MM.1S (cell line): ENCODE results near the gene NAP1L5.

Experiments
- DNase-seq: peaks from one replicate; pipeline ENCODE4 v3.0.0-alpha.2; 2015
- H2AFZ ChIP-seq: fragments of 300-600 bp; sonication (generic); 2 replicates; pipeline ENCODE4 v1.6.0; 2016; ENCODE audit warnings: antibody characterized with exemption, low read length
- H3F3A ChIP-seq: fragments of 300-600 bp; sonication (generic); 2 replicates; pipeline ENCODE4 v1.6.1; 2016; ENCODE audit warnings: mild to moderate bottlenecking, antibody characterized with exemption, low read length, moderate library complexity, mixed read lengths; ENCODE audit not compliant: insufficient read depth
- H3K27ac ChIP-seq: fragments of 300-600 bp; sonication (generic); 2 replicates; pipeline ENCODE4 v1.5.1; 2016; ENCODE audit warnings: mild to moderate bottlenecking, low read length
- H3K27me3 ChIP-seq: fragments of 300-600 bp; sonication (generic); replicated peaks from 2 replicates; pipeline ENCODE4 v1.6.0; 2016; ENCODE audit warnings: low read length; ENCODE audit not compliant: insufficient read depth
- H3K36me3 ChIP-seq: fragments of 300-600 bp; sonication (generic); replicated peaks from 2 replicates; pipeline ENCODE4 v1.6.1; 2016; ENCODE audit warnings: mild to moderate bottlenecking, low read length, mixed read lengths; ENCODE audit not compliant: insufficient read depth
- H3K4me1 ChIP-seq: fragments of 300-600 bp; sonication (generic); 2 replicates; pipeline ENCODE4 v1.6.1; 2016; ENCODE audit warnings: low read length, mixed read lengths
- H3K4me2 ChIP-seq: fragments of 300-600 bp; sonication (generic); 2 replicates; pipeline ENCODE4 v1.6.0; 2016; ENCODE audit warnings: low read depth, low read length
- H3K4me3 ChIP-seq: fragments of 300-600 bp; sonication (generic); 2 replicates; pipeline ENCODE4 v1.5.1; 2016; ENCODE audit warnings: low read length, mixed read lengths
- H3K79me2 ChIP-seq: fragments of 300-600 bp; sonication (generic); 2 replicates; pipeline ENCODE4 v1.6.1; 2016; ENCODE audit warnings: mixed run types, low read length, mixed read lengths
- H3K9ac ChIP-seq: fragments of 300-600 bp; sonication (generic); 2 replicates; pipeline ENCODE4 v1.6.1; 2016; ENCODE audit warnings: low read length, mixed read lengths
- H3K9me2 ChIP-seq: fragments of 300-600 bp; sonication (generic); replicated peaks from 2 replicates; pipeline ENCODE4 v1.6.1; 2016; ENCODE audit warnings: mild to moderate bottlenecking, low read length, mixed read lengths; ENCODE audit not compliant: insufficient read depth
- H3K9me3 ChIP-seq: fragments of 300-600 bp; sonication (generic); replicated peaks from 2 replicates; pipeline ENCODE4 v1.6.1; 2016; ENCODE audit warnings: mild to moderate bottlenecking, low read length, mixed read lengths; ENCODE audit not compliant: insufficient read depth
- H4K20me1 ChIP-seq: fragments of 300-600 bp; sonication (generic); 2 replicates; pipeline ENCODE4 v1.6.1; 2016; ENCODE audit warnings: mild to moderate bottlenecking, low read length, moderate library complexity, mixed read lengths; ENCODE audit not compliant: insufficient read depth
- EZH2 ChIP-seq: fragments of 300-600 bp; sonication (generic); optimal IDR thresholded peaks from 2 replicates; pipeline ENCODE3; 2017; ENCODE audit warnings: low read depth, mild to moderate bottlenecking, antibody characterized with exemption, low read length, mixed read lengths
- EZH2phosphoT487 ChIP-seq: fragments of 300-600 bp; sonication (generic); IDR thresholded peaks from 2 replicates; pipeline ENCODE4 v1.6.1; 2018; ENCODE audit warnings: antibody characterized with exemption, low read length
- TF ChIP-seq, protein P1 (sequence below): fragments of 300-600 bp; sonication (generic); IDR thresholded peaks from 2 replicates; pipeline ENCODE4 v1.5.1; 2016; ENCODE audit warnings: antibody characterized with exemption, low read length, mixed read lengths

Gene NAP1L5

GRCh38 chr4:88673886-88674285 is 23.7 kb downstream of the NAP1L5 start:
- TF ChIP-seq EZH2 = no peak
- TF ChIP-seq EZH2phosphoT487 = no peak
- TF ChIP-seq, protein P1, sequence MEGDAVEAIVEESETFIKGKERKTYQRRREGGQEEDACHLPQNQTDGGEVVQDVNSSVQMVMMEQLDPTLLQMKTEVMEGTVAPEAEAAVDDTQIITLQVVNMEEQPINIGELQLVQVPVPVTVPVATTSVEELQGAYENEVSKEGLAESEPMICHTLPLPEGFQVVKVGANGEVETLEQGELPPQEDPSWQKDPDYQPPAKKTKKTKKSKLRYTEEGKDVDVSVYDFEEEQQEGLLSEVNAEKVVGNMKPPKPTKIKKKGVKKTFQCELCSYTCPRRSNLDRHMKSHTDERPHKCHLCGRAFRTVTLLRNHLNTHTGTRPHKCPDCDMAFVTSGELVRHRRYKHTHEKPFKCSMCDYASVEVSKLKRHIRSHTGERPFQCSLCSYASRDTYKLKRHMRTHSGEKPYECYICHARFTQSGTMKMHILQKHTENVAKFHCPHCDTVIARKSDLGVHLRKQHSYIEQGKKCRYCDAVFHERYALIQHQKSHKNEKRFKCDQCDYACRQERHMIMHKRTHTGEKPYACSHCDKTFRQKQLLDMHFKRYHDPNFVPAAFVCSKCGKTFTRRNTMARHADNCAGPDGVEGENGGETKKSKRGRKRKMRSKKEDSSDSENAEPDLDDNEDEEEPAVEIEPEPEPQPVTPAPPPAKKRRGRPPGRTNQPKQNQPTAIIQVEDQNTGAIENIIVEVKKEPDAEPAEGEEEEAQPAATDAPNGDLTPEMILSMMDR = no peak
- Histone ChIP-seq H3K36me3 (no peaks in the 10 kb centered on the region), H3K9ac (no peak overlapping the region), H3K4me3 (no peak overlapping the region), H3K27me3 (no peaks in the 10 kb centered on the region), H3K9me3 (no peaks in the 10 kb centered on the region), H3K4me2 (no peak overlapping the region), H4K20me1 (no peaks in the 10 kb centered on the region), H2AFZ (no peak overlapping the region), H3K79me2 (no peaks in the 10 kb centered on the region), H3K9me2 (no peaks in the 10 kb centered on the region), H3F3A (no peaks in the 10 kb centered on the region), H3K4me1 (no peaks in the 10 kb centered on the region), H3K27ac (no peak overlapping the region)
- no peak for DNase-seq

- H3K27ac ChIP-seq = no peak overlapping the region
- H3K9ac ChIP-seq = no peak overlapping the region
- no peaks in the 10 kb centered on the region for H3K79me2 ChIP-seq
- H3K27me3 ChIP-seq = no peaks in the 10 kb centered on the region
- H3K9me3 ChIP-seq = no peaks in the 10 kb centered on the region
- peak; percentile 21 for DNase-seq
- no peak overlapping the region for H3K4me3 ChIP-seq
- TF ChIP-seq, protein P1 = peak; percentile 60
- no peak for TF ChIP-seq EZH2phosphoT487
- no peaks in the 10 kb centered on the region for H3K9me2 ChIP-seq
- H3K36me3 ChIP-seq = no peaks in the 10 kb centered on the region
- no peak overlapping the region for H3K4me2 ChIP-seq
- H2AFZ ChIP-seq = no peak overlapping the region
- H3K4me1 ChIP-seq = no peaks in the 10 kb centered on the region
- no peaks in the 10 kb centered on the region for H3F3A ChIP-seq
- H4K20me1 ChIP-seq = no peaks in the 10 kb centered on the region
Observed at GRCh38 chr4:88672987-88673386, 24.6 kb downstream of the NAP1L5 start.

DNA sequence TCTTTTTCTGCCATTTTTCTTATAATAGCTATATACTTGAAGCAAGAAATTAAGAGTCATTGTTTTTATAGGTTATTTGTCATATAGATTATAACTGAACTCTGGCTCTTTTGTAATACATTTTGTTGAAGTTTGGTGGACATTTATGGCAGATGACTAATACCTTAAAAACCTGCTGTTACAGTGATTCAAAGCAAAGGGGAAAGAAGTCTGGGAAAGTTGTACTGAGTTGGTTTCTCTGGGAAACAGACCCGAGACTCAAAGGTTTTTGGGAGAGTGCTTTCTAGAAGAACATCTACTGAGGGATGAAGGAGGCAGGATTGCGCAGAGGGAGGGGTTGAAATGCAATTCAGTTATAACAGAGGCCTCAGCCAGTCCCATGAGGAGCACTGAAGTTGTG is 35.9 kb downstream of the NAP1L5 start:
- no peak overlapping the region for H3K4me3 ChIP-seq
- H3K27me3 ChIP-seq = no peaks in the 10 kb centered on the region
- no peaks in the 10 kb centered on the region for H3K9me3 ChIP-seq
- no peak overlapping the region for H3K27ac ChIP-seq
- no peaks in the 10 kb centered on the region for H3K9me2 ChIP-seq
- DNase-seq = no peak
- no peaks in the 10 kb centered on the region for H3K4me1 ChIP-seq
- TF ChIP-seq EZH2phosphoT487 = no peak
- TF ChIP-seq, protein P1 = no peak
- TF ChIP-seq EZH2 = no peak
- no peak overlapping the region for H2AFZ ChIP-seq
- no peak overlapping the region for H3K9ac ChIP-seq
- no peaks in the 10 kb centered on the region for H3K79me2 ChIP-seq
- H4K20me1 ChIP-seq = no peaks in the 10 kb centered on the region
- H3K36me3 ChIP-seq = no peaks in the 10 kb centered on the region
- H3F3A ChIP-seq = no peaks in the 10 kb centered on the region
- H3K4me2 ChIP-seq = no peak overlapping the region
